K562 (cell line): ENCODE results near the gene MEGF9.

Source experiments
- ZNF668 ChIP-seq: fragments of 250-450 bp; sonication (Bioruptor Pico); IDR thresholded peaks from 2 replicates; pipeline ENCODE4 v1.8.0; 2022; ENCODE audit warnings: mild to moderate bottlenecking, inconsistent platforms
- ZNF778 ChIP-seq: fragments of 450-650 bp; formaldehyde crosslinking; IDR thresholded peaks from 2 replicates; pipeline ENCODE4 v1.4.0; 2020; ENCODE audit warnings: mild to moderate bottlenecking, moderate library complexity
- TF ChIP-seq, protein P1 (sequence below), 3 experiments: IDR thresholded peaks in 2 of 3; conservative IDR thresholded peaks in 1 of 3; 2 replicates each; pipeline ENCODE4 v1.5.1; 2011 to 2012; ENCODE audit warnings: low read length in 3 of 3, mild to moderate bottlenecking in 3 of 3, control low read depth in 2 of 3, improper control_type of control experiment in 1 of 3, inconsistent platforms in 1 of 3, low read depth in 1 of 3, mixed read lengths in 1 of 3, moderate library complexity in 1 of 3; ENCODE audit not compliant: insufficient read depth in 2 of 3

DNA sequence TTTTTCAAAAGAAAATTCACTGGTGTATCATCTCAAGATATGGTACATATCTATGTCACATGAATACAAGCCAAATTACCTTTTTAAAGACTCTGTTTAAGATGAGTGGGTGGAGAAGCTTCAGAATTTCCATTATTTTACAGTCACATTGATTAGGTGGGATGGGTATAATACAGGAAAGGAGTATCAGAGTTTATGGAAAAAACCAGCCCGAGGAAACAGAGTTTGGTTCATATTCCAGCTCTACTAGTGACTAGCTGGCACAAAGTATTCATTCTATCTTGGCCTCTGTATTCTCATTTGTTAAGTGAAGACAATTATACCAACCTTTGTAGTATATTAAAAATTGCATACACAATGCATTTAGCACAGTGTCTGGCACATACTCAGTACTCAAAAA is 87.8 kb downstream of the MEGF9 start:
- TF ChIP-seq ZNF668 (CRISPR knock-in tag) (no peak), ZNF778 (CRISPR knock-in tag) (no peak)
- TF ChIP-seq, protein P1, sequence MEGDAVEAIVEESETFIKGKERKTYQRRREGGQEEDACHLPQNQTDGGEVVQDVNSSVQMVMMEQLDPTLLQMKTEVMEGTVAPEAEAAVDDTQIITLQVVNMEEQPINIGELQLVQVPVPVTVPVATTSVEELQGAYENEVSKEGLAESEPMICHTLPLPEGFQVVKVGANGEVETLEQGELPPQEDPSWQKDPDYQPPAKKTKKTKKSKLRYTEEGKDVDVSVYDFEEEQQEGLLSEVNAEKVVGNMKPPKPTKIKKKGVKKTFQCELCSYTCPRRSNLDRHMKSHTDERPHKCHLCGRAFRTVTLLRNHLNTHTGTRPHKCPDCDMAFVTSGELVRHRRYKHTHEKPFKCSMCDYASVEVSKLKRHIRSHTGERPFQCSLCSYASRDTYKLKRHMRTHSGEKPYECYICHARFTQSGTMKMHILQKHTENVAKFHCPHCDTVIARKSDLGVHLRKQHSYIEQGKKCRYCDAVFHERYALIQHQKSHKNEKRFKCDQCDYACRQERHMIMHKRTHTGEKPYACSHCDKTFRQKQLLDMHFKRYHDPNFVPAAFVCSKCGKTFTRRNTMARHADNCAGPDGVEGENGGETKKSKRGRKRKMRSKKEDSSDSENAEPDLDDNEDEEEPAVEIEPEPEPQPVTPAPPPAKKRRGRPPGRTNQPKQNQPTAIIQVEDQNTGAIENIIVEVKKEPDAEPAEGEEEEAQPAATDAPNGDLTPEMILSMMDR (IDR thresholded peaks at IDR 0.05 in 2 of 3, conservative IDR thresholded peaks at IDR 0.05 in 1 of 3; ENCODE audit: insufficient read depth in 2 of 3, low read depth in 1 of 3, low read length in 3 of 3): no peak
